Renal cortex interstitium (tissue), 11 donors: ENCODE data around the gene CD80. TPM values are rescaled to one million over a fixed set of nuclear protein-coding genes. Genes with fewer than 3 reads are reported as not detected.
"Not testable (repeated sequence)": the region's sequence is repeated elsewhere in the genome, so short reads cannot be mapped to it uniquely, and the experiment has no call there.

Experiments used
- DNase-seq, 11 donors: peaks; one replicate each; pipeline ENCODE4 v3.0.0-alpha.2; 2013; ENCODE audit warnings: low read depth in 9 of 11, low spot score in 4 of 11; ENCODE audit errors: extremely low read depth in 1 of 11
- polyA plus RNA-seq, 3 donors: library from polyadenylated mRNA; unstranded; fragments of 120-200 nt; gene quantifications; one replicate each; pipeline ENCODE4 v1.2.1, GENCODE V29; 2013; ENCODE audit not compliant: insufficient read length in 3 of 3

Gene CD80
- polyA plus RNA-seq, 3 donors = 0.17 to 0.27 (median 0.17) TPM

DNA sequence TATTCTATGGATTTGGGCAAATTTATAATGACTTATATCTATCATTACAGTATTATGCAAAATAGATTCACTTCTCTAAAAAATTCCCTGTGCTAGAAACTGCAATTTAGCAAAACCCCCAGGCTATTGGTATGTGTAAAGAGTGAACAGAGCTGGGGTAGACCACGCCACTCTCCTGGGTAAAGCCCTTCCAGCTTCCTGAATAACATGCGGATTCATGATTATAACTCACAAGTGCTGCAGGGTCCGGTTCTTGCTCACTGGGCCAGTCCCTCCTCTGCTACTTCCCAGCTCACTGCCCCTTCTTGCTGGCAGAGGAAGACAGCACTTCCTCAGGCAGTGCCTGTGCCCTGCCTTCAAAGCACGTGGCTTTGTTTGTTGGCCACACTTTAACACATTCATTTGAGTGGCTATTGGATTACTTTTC, 4.1 kb downstream of the CD80 start:
- no peak for DNase-seq

GRCh38 chr3:119553823-119554415, 5.5 kb downstream of the CD80 start:
- DNase-seq = no peak

GRCh38 chr3:119552928-119553327, 6.5 kb downstream of the CD80 start:
- DNase-seq = not testable (repeated sequence)

DNA sequence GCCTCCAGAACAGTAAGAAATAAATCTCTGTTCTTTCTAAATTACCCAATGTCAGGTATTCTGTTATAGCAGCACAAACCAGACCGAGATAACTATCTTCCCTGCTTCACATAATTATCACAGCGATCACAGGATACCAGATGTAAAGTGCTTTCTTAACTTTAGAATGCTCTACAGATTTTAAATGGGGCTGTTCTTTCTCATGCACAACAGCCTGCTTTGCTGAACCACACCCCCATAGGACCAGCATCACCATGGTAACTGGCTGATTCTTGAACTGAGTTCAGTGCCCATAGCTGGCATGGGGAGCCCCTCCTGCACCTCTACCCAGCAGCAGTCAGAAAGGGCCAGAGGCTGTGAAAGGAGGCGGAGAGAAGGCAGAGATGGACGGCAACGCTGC, 7.8 kb downstream of the CD80 start:
- no peak for DNase-seq

DNA sequence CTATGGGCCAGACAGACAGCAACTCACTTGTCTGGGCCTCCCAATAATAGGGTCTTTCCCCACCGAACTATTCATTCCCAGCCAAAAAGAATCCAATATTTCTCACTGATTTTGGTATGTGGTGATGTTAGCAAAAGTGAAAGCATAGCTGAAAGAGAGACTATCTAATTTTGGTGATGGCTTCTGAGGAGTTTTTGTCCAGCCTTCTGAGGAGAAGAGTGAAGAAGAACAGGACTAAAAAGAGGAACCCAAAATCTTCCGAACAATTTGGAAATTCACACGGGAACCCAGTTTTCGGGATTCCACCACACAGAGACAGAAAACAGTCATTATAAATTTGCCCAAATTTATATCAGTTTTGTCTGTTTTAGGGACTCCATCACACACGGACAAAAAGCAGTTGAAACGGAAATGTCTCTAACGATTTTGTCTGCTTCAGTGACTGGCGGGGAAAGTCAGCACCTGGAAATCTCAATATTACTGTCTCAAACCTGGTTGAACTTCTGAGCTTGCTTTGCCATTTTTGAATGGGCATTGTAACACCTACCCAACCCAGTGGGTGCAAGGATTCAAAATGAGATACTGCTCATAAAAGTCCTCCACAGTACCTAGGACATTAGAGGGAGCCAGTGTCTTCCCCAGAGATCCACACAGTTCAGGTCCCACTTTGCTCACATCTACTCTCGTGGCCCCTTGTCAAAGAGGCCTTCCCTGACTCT, 9.1 kb downstream of the CD80 start:
- DNase-seq = no peak

DNA sequence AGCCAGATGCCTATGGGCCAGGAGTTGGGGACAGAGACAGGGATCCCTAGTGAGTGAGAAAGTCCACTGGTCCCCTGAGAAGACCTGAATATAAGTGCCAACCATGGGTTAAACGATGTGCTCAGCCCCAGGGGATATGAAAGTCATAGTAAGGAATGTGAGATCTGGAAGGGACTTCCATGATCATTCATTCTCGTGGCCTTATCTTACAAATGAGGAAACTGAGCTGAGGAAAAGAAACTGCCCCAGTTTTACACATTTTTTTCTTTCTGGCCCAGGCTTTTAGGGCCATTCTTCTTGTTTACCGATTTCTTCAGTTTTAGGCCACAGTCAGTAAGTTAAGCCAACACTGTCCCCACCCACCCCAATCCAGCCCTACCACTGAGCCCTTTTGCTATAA, 11.1 kb downstream of the CD80 start:
- no peak for DNase-seq

GRCh38 chr3:119547227-119547626, 12.2 kb downstream of the CD80 start:
- DNase-seq = no peak

GRCh38 chr3:119543147-119543546, 16.3 kb downstream of the CD80 start:
- no peak for DNase-seq

DNA sequence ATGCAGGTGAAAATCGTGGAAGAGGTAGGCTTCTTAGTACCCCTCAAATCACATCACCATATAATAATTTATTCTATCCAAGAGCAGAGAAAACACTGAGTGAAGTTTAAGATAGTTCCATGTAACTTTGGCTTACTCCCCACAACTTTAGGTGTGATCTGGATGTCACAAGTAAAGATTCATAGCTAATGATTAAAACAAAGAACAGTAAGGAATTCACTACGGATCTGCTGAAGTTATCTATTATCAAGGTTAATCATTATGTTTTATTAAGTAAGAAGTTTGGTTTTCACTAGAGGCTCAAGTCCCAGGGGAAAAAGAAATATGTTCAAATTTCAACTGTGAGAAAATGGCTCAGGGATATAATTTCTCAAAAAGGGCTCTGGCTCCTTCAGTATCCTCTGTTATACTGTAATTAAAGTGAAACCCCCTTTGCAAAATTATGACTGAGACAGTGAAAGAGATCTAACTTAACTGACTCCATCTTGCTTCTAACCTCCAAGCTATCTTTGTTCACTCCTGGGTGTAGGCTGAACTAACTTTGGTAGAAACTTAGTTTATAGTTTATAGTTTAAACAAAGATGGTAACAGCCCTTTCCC, 17.1 kb downstream of the CD80 start:
- DNase-seq = no peak

DNA sequence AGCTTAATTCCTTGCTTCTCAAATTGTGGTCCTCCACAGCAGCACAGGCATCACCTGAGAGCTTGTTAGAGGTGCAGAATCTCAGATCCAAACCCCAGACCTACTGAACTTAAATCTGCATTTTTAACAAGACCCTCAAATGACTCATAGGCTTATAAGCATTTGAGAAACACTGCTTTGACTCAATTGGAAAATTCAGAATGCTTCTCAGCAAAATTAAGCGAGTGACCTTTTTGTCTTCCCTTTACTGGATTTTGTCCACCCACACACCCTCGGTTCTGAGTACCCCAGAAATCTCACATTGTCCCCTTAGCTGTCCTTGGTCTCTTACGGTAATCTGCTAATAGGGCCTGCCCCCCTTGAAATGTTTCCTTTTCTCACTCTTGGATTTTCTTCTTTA, 17.9 kb downstream of the CD80 start:
- no peak for DNase-seq

GRCh38 chr3:119538772-119539171, 20.6 kb downstream of the CD80 start:
- no peak for DNase-seq

DNA sequence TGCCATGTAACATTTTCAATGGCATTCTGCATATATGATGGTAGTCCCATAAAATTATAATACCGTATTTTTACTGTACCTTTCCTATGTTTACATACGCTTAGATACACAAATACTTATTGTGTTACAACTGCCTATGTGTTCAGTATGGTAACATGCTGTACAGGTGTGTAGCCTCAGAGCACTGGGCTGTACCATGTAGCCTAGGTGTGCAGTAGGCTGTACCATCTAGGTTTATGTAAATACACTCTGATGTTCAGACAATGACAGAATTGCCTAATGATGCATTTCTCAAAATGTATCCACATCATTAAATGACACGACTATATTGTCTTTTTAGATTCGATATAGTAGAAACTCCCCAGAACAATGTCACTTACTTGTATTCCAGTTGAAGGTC, 22.7 kb downstream of the CD80 start:
- DNase-seq = no peak

GRCh38 chr3:119534296-119534695, 25.1 kb downstream of the CD80 start:
- no peak for DNase-seq

GRCh38 chr3:119531151-119531550, 28.3 kb downstream of the CD80 start:
- no peak for DNase-seq

GRCh38 chr3:119530456-119530855, 29.0 kb downstream of the CD80 start:
- DNase-seq = no peak

GRCh38 chr3:119529883-119530282, 29.5 kb downstream of the CD80 start:
- DNase-seq = no peak

- DNase-seq = no peak
These were observed 31.7 kb downstream of the CD80 start for GRCh38 chr3:119527714-119528113.

DNA sequence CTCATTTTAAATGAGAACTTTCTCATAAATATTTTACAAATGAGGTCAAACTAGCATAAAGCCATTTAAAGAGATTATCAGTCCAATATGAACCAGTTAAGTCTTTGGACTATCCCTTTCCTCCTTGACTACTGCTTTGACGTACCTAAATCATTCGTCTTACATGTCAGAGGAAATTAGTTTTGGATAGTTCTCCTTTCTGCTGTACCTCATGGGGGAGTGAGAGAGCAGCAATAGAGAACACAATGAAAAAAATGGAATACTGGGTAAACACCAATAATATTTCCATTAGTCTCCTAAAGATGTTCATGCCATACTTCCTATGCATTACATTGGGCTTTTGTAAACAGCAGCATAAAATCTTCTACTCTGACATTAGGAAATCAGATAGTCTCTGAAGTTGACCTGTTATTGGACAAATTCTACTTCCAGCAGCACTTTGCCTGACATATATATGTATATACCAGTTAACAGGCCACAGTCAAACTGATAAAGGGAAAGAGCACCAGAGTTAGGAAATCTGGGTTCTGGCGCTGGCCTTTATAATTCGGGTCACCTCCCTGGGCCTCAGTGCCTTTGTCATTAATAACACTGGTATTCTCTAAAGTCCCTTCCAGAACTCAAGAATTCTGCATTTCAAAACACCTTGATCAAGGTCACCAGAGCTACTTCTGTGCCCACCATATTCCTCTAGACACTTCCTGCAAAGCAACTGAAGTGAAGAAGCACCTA, 34.3 kb downstream of the CD80 start:
- no peak for DNase-seq

DNA sequence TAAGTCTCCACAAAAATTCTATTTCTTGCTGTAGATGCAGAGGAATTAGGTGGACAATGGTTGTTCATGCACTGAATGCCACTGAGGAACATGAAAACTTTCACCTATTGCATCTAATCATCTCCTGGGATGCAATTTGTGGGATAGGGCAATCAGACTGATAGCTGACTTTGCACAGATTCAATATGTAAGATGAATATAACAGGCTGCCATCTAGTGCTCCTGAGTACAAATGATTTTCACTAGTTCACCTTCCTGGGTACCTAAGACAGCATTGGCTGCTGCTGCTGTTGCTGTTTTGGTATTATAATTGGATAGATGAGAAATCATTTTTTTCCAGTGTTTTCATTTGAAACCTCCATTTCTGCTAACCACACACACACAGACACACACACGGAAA, 41.4 kb downstream of the CD80 start:
- DNase-seq = no peak

- DNase-seq = no peak
These were observed 42.3 kb downstream of the CD80 start for GRCh38 chr3:119517112-119517511.
